OCI-LY1 (cell line): ENCODE measurements around the gene CHST15.

Source experiments
- H2AFZ ChIP-seq: fragments of 200-600 bp; sonication (generic), shearing (Covaris generic); 2 replicates; pipeline ENCODE4 v1.6.0; 2014; ENCODE audit warnings: antibody characterized with exemption, mild to moderate bottlenecking, low read length
- H3F3A ChIP-seq: fragments of 200-600 bp; sonication (generic), shearing (Covaris generic); 2 replicates; pipeline ENCODE4 v1.6.0; 2014; ENCODE audit warnings: mild to moderate bottlenecking, antibody characterized with exemption, low read length, moderate library complexity; ENCODE audit not compliant: insufficient read depth
- H3K27ac ChIP-seq: fragments of 200-600 bp; sonication (generic); 2 replicates; pipeline ENCODE4 v1.5.1; 2014; ENCODE audit warnings: low read length, mixed run types, mild to moderate bottlenecking, low read depth; ENCODE audit not compliant: poor library complexity, severe bottlenecking
- H3K27me3 ChIP-seq: fragments of 200-600 bp; sonication (generic); 2 replicates; pipeline ENCODE4 v1.6.0; 2014; ENCODE audit warnings: antibody characterized with exemption, mild to moderate bottlenecking, low read length, moderate library complexity; ENCODE audit not compliant: insufficient read depth
- H3K36me3 ChIP-seq: fragments of 200-600 bp; sonication (generic); 2 replicates; pipeline ENCODE4 v1.6.1; 2014; ENCODE audit warnings: mild to moderate bottlenecking, antibody characterized with exemption, low read length, moderate library complexity, mixed read lengths; ENCODE audit not compliant: insufficient read depth
- H3K4me1 ChIP-seq: fragments of 200-600 bp; sonication (generic); 2 replicates; pipeline ENCODE4 v1.5.1; 2014; ENCODE audit warnings: mild to moderate bottlenecking, low read length, moderate library complexity; ENCODE audit not compliant: insufficient read depth, severe bottlenecking
- H3K4me2 ChIP-seq: fragments of 200-600 bp; sonication (generic), shearing (Covaris generic); 2 replicates; pipeline ENCODE4 v1.6.1; 2014; ENCODE audit warnings: low read length
- H3K4me3 ChIP-seq: fragments of 200-600 bp; sonication (generic); 2 replicates; pipeline ENCODE4 v1.5.1; 2014; ENCODE audit warnings: low read length, low read depth, mild to moderate bottlenecking, mixed read lengths; ENCODE audit not compliant: poor library complexity, severe bottlenecking
- H3K79me2 ChIP-seq: fragments of 200-600 bp; shearing (Covaris generic); 2 replicates; pipeline ENCODE4 v1.6.1; 2016; ENCODE audit warnings: mixed run types, low read length, mixed read lengths; ENCODE audit not compliant: insufficient read depth
- H3K9ac ChIP-seq: fragments of 200-600 bp; sonication (generic), shearing (Covaris generic); 2 replicates; pipeline ENCODE4 v1.6.1; 2014; ENCODE audit warnings: mild to moderate bottlenecking, low read length, mixed read lengths
- H3K9me2 ChIP-seq: fragments of 200-600 bp; sonication (generic), shearing (Covaris generic); 2 replicates; pipeline ENCODE4 v1.6.1; 2014; ENCODE audit warnings: low read depth, mild to moderate bottlenecking, low read length, mixed read lengths
- H3K9me3 ChIP-seq: fragments of 200-600 bp; shearing (Covaris generic); 2 replicates; pipeline ENCODE4 v1.6.1; 2014; ENCODE audit warnings: low read length, mixed read lengths
- H4K20me1 ChIP-seq: fragments of 200-600 bp; sonication (generic), shearing (Covaris generic); 2 replicates; pipeline ENCODE4 v1.6.0; 2016; ENCODE audit warnings: mild to moderate bottlenecking, low read length; ENCODE audit not compliant: insufficient read depth
- EZH2 ChIP-seq: fragments of 200-600 bp; sonication (generic), shearing (Covaris generic); IDR thresholded peaks from 2 replicates; pipeline ENCODE4 v1.8.0; 2017; ENCODE audit warnings: borderline replicate concordance, mixed run types, mild to moderate bottlenecking, antibody characterized with exemption, low read length, moderate library complexity, mixed read lengths
- TF ChIP-seq, protein P1 (sequence below): fragments of 200-600 bp; sonication (generic), shearing (Covaris generic); IDR thresholded peaks from 2 replicates; pipeline ENCODE4 v1.5.1; 2017; ENCODE audit warnings: mild to moderate bottlenecking, antibody characterized with exemption, low read length, moderate library complexity, mixed read lengths

CHST15 gene

GRCh38 chr10:124138883-124139348 lies 45.5 kb upstream of the CHST15 start:
- H3K36me3 ChIP-seq, result peaks cover 66% of the 10 kb centered on the region
- H3K27me3 ChIP-seq, result no peaks in the 10 kb centered on the region
- peaks cover 49% of the 10 kb centered on the region for H3K4me1 ChIP-seq
- H3F3A ChIP-seq, result no peaks in the 10 kb centered on the region
- H3K79me2 ChIP-seq, result peaks cover 29% of the 10 kb centered on the region
- no peak overlapping the region for H2AFZ ChIP-seq
- no peaks in the 10 kb centered on the region for H4K20me1 ChIP-seq
- no peak overlapping the region for H3K27ac ChIP-seq
- H3K4me2 ChIP-seq, result 0 out of 2 replicates have a peak overlapping the region, but pooled peaks have one; percentile 9
- no peak overlapping the region for H3K4me3 ChIP-seq
- H3K9ac ChIP-seq, result no peak overlapping the region
- H3K9me3 ChIP-seq, result peaks cover 5% of the 10 kb centered on the region; the same call in 1 of the 2 replicates
- no peak for TF ChIP-seq EZH2
- TF ChIP-seq, protein P1, sequence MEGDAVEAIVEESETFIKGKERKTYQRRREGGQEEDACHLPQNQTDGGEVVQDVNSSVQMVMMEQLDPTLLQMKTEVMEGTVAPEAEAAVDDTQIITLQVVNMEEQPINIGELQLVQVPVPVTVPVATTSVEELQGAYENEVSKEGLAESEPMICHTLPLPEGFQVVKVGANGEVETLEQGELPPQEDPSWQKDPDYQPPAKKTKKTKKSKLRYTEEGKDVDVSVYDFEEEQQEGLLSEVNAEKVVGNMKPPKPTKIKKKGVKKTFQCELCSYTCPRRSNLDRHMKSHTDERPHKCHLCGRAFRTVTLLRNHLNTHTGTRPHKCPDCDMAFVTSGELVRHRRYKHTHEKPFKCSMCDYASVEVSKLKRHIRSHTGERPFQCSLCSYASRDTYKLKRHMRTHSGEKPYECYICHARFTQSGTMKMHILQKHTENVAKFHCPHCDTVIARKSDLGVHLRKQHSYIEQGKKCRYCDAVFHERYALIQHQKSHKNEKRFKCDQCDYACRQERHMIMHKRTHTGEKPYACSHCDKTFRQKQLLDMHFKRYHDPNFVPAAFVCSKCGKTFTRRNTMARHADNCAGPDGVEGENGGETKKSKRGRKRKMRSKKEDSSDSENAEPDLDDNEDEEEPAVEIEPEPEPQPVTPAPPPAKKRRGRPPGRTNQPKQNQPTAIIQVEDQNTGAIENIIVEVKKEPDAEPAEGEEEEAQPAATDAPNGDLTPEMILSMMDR, result no peak
- H3K9me2 ChIP-seq, result no peaks in the 10 kb centered on the region

DNA sequence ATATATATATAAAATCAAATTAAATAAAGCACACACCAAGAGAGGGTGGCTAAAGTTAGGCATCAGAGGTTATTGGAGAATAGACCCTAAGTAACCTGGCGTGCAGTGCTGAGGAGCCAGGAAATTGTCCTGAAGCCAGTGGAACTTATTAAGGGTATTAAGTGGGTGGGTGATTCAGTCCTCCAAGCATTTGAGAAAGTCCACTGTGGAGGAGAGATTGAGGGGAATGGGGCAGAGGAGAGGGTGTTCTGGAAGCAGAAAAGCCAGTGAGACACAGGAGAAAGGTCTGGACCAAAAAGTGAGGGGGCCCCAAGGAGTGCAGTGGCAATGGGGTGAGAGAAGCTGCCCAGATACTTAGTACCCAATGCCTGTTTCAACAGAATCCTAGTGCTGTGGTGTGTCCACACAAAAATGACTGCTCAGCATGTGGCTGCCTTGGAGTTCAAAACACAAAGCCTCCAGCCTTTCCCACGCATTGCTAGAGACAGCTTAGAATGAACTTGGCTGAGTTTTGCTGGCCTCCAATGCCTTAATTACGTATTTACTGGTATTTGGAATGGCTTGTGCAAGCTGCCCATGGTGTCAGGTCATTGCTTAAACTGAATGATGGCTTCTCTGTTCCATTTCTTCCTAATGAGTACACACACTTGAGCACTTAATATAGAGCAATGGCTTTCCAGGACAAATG lies 44.9 kb upstream of the CHST15 start:
- peaks cover 5% of the 10 kb centered on the region; the same call in 1 of the 2 replicates for H3K9me3 ChIP-seq
- TF ChIP-seq, protein P1, result no peak
- TF ChIP-seq EZH2, result no peak

DNA sequence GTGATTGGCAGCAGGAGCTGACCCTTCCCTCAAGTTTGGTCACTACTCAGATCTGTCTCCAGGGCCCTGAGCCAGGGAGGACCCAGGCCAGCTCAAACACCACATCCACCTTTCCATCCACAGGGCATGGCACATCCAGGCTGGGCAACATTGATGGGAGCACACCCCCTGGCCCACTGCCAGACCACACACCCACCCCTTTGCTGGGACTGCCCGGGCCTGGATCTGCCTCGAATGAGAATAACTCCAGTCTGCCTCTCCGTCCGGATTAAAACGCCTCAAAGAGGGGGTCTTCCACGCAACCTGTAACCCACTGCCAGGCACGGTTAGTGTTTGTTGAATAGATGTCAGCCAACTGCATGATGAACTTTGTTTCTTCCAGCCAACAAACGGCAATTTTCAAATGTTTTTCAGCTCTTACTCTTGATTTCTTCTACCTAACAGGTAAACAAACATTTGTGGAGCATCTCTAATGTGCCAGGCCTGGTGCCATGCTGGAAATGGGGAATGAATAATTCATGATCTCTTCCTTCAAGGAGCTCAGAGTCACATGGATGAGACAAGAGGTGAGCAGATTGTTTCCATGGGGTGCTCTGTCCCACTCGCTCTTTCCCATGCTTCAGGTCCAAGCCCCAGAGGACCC lies 41.0 kb upstream of the CHST15 start:
- H3K36me3 ChIP-seq, result peaks cover 54% of the 10 kb centered on the region
- no peaks in the 10 kb centered on the region for H3K27me3 ChIP-seq
- H3K27ac ChIP-seq, result no peak overlapping the region
- H3K4me2 ChIP-seq, result no peak overlapping the region
- no peaks in the 10 kb centered on the region for H3K9me3 ChIP-seq
- no peak overlapping the region for H2AFZ ChIP-seq
- H3K9me2 ChIP-seq, result no peaks in the 10 kb centered on the region
- H3K79me2 ChIP-seq, result no peaks in the 10 kb centered on the region
- no peaks in the 10 kb centered on the region for H3F3A ChIP-seq
- H3K9ac ChIP-seq, result no peak overlapping the region
- peaks cover 19% of the 10 kb centered on the region for H3K4me1 ChIP-seq
- H4K20me1 ChIP-seq, result no peaks in the 10 kb centered on the region
- TF ChIP-seq EZH2, result no peak
- TF ChIP-seq, protein P1, result no peak
- H3K4me3 ChIP-seq, result no peak overlapping the region

More for the DNA sequence above, 44.9 kb upstream of the CHST15 start:
- Histone ChIP-seq H3K4me1 (peaks cover 49% of the 10 kb centered on the region), H3K36me3 (peaks cover 72% of the 10 kb centered on the region), H3K79me2 (peaks cover 24% of the 10 kb centered on the region), H3K9ac (no peak overlapping the region), H3K4me2 (no peak overlapping the region), H3F3A (no peaks in the 10 kb centered on the region), H3K27me3 (no peaks in the 10 kb centered on the region), H4K20me1 (no peaks in the 10 kb centered on the region), H3K4me3 (no peak overlapping the region), H3K27ac (no peak overlapping the region), H3K9me2 (no peaks in the 10 kb centered on the region), H2AFZ (no peak overlapping the region)
